COLO668 (cell line): ENCODE data around the gene HOXA10.

Experiments used
- DNase-seq: peaks from one replicate; lab custom pipeline; 2025; ENCODE audit not compliant: unreplicated experiment; lab: John Stamatoyannopoulos, UW

Gene HOXA10

DNA sequence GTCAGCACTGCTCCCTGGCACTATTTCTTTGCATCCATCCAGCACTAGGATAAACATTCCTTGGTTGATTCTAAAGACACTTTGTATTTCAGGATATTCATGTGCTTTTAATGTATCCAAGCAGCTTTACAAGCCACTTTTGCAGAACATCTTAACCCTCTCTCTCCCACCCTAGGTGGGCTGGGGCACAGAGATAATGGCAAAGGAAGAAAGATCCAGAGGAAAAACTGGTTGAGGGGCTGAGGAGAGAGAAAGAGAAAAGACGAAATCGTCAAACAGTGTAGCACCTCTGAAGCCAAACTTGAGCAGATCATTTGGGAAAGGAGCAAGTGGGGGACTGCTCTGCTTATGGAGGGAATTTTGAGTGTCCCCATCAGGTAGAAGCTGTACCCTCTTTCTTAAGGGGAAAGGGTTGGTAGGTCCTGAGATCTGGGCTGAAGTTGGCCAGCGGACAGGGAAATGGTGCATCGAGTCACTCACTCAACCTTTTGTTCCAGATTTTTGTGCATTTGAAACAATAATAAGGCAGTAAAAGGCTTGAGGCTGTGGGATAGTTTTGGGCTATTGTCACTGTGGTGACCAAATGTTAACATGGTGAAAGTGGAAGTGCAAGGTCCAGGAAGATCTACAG lies 30.0 kb upstream of the HOXA10 start:
- DNase-seq: no peak

DNA sequence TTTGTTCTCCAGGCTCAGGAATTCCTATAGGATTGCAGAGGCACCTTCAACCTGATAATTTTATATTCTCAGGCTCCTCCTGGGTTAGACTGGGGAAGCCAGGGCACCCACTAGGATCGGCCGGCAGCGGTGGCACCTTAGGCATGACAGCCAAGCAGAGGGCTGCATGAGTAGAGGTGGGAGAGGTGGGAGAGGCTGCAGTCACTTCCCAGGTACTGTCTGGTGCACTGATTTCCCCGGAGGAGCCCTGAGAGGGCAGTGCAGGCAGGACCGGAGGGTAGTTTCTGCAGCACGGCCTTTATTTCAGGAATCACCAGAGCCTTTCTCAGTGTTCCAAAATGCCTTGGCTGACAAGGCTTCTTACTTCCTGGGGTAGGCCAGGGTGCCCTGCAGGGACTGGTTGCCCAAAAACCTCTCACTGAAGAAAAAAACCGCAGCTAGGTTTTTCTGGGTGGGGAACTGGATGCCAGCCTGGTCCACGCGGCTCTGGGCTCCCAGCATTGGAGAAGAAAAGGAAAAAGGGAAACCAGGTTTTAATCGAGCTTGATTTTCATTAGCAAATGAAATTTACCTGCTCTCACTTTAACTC lies 29.3 kb upstream of the HOXA10 start:
- DNase-seq: no peak

DNA sequence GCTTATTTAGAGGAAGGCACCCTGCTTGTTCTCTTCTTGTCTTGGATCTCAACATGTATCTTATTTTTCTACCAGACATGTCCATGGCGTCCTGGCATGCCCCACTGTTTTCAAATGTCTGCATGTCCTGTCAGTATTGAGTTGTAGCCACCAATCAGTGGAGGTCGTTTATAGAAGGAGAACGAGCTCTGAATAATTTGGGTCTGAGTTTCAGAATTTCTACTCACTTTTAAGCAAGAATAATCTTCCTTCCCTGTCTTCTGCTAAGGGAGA lies 28.7 kb upstream of the HOXA10 start:
- no peak for DNase-seq

DNA sequence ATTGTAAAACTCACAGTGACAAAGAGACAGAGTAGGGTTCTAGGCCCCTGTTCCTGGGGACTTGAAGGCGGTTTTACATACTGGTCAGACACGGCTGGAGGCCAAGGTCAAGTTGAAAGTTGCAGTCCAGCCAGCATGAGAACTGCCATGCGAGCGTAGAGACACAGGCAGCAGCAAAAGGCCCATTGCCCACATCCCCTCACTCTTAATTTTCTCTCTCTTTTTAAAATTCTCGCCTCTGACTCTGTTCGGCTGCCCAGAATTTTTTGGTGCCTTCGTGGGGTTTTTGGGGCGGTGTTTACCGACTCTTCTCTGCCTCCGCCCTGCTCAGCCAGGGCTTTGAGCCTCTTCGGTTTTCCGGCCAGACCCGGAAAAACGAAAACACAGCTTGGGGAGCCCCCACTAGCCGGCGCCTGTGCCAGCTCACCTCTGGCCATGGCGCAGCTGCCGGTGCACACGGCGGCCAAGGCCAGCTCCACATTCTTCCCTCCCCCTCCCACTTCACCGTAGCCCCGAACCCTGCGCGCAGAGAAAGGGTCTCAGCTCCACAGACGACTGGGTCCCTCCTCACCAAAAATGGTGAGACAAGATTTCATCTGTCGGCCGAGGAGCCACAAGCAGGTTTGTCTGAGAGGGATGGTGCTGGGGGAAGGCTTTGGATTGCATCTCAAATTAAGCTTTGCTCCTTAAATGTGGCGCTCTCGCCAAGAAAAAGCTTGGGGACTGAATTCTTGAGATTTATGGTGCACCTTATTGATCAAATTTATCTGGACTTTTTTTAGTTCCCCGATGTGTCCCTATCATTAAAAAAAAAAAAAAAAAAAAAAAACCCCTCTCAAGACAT lies 28.1 kb upstream of the HOXA10 start:
- no peak for DNase-seq

DNA sequence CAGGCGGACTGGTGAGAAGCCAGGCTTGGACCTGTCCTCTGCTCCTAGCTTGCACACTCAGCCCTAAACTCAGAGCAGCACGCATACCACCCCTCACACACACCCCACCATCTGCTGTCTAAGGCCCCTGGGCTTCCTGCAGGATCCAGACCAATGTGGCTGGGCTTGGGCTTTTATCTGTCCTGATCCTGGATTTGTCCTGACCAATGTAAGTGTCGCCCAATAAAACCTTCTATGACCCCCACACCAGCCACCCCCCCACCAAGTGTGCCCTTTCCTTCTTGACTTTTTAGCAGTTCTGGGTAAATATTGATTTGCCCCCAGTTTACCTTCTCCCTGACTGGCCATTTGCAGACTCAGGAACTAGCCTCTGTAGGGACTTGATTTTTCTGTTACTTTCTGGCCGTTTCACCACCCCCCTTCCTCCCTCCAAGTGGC lies 27.5 kb upstream of the HOXA10 start:
- DNase-seq: no peak

DNA sequence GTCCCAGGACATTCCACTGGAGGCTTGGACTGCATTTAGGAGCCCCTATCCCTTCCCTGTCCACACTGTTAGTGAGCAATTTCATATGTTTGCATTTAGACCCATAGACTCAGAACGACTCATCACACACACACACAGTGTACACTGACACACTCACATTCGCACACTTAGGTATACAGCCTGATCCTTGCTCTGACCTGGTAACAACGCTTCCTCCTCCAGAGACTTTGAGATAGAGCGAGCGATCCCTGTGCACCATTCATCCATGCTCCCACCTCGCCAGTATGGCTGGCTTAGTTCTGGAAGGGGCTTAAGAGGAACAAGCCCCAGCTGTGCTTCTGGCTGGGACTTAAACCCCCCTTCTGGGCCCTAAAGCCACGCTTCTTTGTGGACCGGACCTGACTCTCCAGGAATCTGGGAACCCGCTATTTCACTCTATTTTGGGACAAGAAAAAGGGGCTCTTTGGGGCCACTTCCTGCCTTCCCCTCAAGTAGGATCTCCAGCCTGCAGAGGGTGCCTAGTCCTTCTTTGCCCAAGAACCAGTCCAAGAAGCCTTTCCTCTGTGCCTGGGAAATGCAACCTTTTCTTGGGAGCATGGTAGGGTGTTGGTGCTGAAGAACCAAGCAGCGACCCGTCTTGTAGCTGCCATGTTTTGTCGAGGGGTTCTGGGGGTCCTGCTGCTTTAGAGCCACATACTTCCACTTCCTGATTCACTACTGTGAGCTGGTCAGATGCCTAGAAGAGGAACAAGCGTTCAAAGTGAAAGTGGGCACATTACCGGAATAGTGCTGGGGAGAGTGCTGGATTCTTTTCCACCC lies 26.9 kb upstream of the HOXA10 start:
- DNase-seq: no peak

DNA sequence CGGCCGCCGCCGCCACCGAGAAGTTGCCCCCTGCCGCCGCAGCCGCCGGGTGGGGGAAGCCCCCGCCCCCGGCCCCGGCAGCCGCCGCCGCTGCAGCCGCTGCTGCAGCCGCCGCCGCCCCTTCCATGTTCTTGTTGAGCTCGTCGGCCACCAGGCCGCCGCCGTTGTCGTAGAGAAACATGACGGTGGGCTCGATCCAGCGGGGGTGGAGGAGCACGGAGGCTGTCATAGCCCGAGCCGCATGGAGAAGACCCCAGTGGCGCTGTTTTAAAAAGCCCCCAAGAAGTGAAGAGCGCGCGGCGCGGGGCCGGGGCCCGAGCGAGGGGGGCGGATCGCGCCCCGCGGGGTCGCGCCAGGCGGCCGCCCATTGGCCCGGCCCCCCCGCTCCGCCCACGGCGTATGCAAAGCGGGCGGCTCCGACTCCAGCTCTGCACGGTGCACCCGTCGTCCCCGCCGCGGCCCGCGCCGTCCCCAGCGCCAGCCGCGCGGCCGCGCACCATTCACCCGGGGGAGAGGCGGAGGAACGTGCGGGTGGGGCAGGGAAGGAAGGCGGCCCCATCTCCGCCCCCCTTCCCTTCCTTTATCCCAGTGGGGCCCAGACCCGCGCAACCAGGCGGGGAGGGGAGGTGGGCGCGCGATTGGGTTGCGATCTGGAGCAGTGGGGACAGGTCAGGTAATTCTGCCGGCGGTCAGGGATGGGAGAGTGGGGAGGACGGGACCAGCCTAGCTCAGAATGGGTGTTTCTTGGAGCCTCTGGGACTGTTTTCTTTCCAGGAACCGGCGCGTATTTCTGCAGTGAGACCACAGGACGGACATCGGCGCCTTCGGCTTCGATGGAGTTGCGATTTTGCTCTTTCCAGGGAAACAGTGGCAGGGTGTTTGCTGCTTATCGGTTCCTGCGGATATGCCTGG lies 26.0 kb upstream of the HOXA10 start, which contains the start of gene HOXA13:
Gene HOXA13 (minus strand): TSS at position 243 of the 912 bp plus-strand sequence. CDS start 14 bp downstream, at position 229.
- DNase-seq: peak; percentile 97

DNA sequence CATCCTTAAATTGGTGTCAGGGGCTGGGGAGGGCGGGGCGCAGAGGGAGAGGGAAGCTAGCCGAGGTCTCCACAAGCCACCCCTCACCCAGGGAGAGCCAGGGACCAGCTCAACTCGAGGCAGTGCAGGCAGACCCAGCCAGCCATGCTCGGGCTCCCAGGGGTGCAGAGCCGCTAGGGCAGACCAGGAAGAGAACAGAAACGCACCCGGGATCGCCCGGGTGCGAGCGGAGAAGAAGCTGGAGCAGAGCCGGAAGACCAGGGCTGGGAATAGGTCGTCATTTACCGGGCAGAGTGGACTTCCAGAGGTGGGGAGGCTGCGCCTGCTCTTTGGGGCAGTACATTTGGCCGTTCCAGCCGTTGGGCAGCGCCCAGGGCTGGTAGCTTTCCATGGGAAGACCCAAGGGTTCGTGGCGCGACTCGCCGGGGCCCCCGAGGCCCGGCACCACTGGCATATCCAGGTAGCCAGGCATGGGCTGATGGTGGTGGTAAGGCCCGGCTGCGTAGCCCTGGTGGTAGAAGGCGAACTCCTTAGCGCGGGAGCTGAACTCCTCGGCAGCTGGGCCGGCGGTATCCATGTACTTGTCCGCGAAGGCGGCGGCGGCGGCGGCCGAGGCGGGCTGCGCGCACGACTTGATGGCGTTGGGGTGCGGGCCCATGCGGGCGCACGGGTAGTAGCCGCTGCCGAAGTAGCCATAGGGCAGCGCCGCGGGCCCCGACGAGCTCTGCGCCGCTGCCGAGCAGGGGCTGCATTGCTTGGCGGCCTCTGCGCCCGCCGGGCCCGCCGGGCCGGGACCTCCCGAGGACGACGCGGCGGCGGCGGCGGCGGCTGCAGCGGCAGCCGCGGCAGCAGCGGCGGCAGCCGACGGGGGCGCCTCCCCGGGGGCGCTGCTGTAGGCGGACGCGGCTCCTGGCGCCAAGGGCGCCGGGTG lies 25.0 kb upstream of the HOXA10 start:
- DNase-seq: peak; percentile 85

DNA sequence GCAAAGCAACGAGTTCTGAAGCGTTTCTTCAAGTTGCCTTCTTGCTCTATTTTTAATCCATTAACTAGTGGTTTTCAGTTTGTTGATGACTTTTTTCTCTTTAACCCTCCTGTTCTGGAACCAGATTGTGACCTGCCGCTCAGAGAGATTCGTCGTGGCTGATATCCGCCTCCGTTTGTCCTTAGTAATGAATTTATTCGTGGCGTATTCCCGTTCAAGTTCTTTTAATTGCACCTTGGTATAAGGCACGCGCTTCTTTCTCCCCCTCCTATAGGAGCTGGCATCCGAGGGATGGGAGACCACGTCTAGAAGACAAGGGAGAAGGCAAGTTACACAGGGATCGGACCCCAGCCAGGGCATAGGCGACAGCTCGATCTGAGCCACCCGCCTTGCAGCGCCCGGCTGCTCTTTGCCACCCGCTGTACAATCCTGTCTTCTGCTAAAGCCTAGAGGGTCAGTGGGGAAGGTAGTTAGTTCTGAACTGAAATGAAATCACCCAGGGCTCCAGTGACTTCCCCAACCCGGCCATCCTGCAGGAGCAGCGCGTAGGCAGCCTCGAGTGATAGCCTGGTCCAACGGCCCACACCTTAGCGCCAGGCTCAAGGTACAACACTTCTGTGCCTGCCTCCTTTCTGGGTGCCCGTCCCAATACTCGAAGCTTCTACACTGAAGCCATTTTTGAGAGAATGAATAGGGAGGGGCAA lies 24.2 kb upstream of the HOXA10 start:
- DNase-seq: no peak

DNA sequence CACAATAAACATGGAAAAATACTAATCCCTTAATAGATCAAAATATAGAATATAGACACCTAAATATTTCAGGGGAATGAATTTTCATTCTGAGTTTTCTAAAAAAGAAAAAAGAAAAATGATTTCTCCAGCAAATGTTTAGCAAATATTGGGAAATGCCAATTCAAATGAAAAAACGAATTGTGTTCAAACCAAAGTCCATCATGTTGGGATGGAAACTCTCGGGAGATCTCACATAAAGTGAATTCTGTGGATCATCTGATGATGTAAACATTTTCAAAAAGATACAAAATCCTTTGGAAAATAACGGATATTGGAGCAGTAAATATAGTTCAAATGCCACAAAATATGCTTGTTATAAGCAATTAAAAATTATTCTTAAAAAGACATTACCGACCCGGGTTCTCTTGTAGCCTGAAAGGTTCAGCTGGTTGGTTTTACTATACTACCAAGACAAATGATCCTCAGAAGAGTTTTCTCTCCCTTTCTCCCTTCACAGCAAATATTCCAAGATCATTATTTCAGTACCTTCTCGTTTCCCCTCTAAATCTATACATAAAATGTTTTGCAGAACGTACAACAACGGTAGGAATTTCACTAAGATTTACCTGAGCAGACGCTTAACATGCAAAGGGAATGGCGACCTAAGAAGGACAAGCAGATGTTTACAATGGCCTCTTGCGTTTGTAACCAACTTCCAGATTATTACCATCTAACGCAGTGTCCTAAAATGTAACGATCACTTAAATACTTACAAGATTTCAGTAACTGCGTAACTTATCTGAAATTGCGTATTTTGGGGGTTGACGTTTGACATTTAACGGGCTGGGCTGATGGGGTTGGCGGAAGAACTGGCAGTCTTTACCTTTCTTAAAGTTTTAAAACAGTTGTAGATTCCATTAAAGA lies 23.3 kb upstream of the HOXA10 start:
- DNase-seq: no peak

DNA sequence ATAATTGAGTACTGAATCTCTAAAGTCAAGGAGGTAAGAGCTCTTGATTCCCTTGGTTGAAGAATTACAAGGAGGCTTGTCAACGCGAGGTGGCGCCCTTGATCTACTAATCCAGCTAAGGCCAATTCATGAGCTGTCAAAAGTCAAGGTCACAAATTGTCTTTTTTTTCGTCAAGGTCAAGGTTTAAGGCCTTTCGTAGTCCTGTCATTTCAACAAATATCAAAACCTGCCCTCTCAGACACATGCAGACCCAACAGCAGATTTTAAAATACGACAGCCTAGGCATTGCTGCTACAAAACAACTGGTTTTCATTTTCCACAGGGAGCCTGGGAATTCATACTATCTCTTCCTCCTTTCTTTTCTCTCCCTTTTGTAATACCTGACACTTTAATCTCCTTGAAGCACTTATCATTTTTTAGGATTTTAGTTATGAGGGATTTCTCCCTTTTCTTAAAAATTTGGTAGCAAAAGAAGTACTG lies 22.2 kb upstream of the HOXA10 start:
- DNase-seq: peak; percentile 91

DNA sequence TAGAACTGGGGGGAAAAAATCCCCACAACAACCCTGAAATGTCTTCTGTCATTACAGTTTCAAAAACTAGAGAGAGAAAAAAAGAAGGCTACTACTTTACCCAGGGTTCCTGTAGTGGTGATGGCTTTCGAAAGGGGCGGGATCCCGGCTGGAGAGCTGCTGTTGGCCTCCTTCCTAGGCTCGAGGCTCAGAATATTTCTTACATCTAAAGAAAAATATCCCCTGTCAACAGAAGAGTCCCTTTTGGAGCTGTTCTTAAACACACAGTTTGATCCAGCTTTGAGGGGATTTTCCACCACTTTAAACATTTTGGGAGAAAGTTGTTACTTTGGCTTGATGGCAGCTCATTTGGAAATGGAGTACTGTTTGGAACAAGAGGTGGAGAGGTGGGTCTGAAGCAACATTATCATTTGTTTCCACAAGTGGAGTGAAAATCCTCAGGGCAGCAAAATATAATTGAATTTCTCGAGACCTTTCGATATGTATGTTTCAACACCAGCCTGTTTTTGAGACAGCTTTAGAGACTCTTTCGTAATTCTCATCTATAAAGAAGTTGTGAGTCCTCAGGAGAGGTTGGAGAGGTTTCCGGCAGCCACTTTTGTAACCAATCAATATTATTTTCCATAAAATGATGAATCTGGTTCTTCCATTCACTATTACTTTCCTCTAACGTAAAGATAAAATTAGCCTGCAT lies 20.7 kb upstream of the HOXA10 start:
- DNase-seq: no peak

DNA sequence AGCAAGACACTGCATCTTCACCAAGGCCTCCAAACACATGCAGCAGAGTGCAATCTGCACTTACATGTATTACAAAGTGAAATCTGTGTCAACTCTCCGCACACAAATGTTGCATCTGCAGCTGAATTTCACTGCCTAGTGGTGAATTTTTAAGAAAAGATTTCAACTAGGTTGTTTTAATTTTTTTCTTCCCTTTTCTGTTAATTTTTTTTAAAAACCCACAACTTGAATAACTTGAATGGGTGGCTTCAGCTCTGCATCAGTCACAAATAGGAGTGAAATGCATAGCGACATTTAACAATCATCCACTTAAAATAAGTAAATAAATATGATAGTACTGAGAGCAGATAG lies 19.9 kb upstream of the HOXA10 start:
- DNase-seq: no peak

DNA sequence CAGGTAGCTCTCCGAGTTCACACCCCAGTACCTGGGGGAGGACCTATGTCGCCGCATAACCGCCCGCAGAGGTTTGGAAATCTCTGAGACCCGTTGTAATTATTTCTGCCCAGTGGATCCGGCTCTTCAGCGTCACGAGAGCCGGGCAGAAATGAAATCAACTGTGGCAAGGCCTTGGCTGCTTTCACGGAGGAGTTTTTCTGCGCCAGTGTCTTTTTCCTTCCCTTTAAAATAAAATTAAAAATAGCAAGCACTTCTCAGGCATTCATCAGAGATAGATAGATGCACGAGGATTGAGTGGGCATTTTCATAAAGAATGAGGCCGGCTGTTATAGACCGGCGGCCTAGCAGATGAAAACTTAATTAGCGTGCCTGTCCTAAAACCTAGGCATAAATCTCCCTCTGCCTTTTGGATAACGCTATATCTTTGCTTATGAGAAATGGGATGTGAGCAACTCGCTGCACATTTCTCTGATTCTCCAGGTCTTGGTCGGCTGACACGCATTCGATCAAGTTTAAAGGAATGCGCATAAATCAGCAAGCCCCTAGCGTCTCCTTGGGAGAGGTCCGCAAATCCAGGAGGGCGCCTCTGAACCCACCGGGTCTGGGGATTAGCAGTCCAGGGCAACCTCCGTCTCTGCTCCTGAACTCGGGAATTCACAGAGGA lies 19.3 kb upstream of the HOXA10 start:
- no peak for DNase-seq

DNA sequence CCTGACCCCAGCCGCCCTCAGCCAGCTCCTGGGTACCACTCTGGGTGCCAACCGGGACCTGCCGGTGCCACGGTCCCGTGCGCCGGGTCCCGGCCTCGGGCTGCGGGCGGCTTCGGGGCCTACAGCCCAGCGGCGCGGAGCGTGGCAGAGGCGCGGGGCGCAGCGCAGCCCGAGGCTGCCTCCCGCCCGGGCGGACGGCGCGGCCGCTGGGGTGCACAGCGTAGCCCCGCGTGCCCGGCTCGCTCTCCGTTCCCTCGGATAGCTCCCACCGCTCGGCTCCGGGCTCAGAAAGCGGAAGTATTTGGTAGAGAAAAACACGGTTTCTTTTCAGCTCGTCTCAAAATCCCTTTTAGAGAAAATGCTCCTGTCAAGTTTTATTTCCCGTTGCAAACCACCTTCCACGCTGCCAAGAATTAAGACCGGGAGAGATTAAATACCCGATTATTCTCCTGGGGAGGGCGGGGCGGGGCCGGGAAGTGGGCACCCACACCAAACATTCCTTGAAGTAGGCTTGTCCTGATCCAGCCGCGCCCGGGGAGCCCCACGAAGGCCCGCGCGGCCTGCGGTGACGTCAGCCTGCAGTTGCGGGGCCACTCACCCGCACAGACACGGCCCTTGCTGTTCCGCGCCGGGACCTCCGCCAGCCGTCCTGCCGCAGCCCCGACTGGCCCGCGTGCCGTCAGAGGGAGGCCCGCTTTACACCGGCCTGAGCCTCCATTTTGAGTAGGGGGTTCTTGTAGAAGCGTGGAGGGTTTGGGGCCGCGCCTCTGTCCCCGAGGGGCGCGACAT lies 18.6 kb upstream of the HOXA10 start:
- no peak for DNase-seq
